B cell (primary cell): ENCODE measurements around the gene ERCC8. TPM values are rescaled to one million over a fixed set of nuclear protein-coding genes. Genes with fewer than 3 reads are reported as not detected.

Source experiments
- ATAC-seq: fragments of 200-7000 bp; cut with Tn5 transposase; one replicate; pipeline ENCODE4 v1.10.0; 2021; ENCODE audit warnings: low read depth, mild to moderate bottlenecking, moderate number of reproducible peaks, moderate library complexity
- CTCF ChIA-PET: fragments of 350-600 bp; sonication (Branson Sonifier 250); formaldehyde crosslinking; loops from one replicate; lab custom pipeline; 2021; ENCODE audit warnings: antibody characterized with exemption, inconsistent platforms; lab: Charles Lee
- POLR2A ChIA-PET: fragments of 350-600 bp; sonication (Branson Sonifier 250); formaldehyde crosslinking; loops from one replicate; lab custom pipeline; 2021; ENCODE audit warnings: antibody characterized with exemption; lab: Charles Lee
- DNase-seq: peaks from one replicate; pipeline ENCODE4 v3.0.0; 2013
- H2AFZ ChIP-seq: 2 replicates; pipeline ENCODE4 v1.6.1; 2012; ENCODE audit warnings: mild to moderate bottlenecking, low read depth, low read length; ENCODE audit not compliant: insufficient read depth, poor library complexity, severe bottlenecking
- H3K27ac ChIP-seq, 2 donors: 1 replicate in 1 of 2; 2 replicates in 1 of 2; pipeline ENCODE4 v1.5.1; 2012 to 2013; ENCODE audit warnings: low read length in 2 of 2, mild to moderate bottlenecking in 2 of 2, moderate library complexity in 1 of 2
- H3K27me3 ChIP-seq, 4 experiments: fragments of 200-600 bp in 1 of 4; sonication (generic) in 1 of 4; replicated peaks in 1 of 4; 1 replicate in 2 of 4; 2 replicates in 2 of 4; pipeline versions ENCODE4 v1.6.1 to v1.7.0; 2013 to 2016; ENCODE audit warnings: low read length in 3 of 4, mild to moderate bottlenecking in 2 of 4, mixed read lengths in 1 of 4, moderate library complexity in 1 of 4; ENCODE audit not compliant: insufficient read depth in 4 of 4, control insufficient read depth in 3 of 4; ENCODE audit errors: control extremely low read depth in 1 of 4
- H3K36me3 ChIP-seq, 2 experiments: replicated peaks in 1 of 2; 1 replicate in 1 of 2; 2 replicates in 1 of 2; pipeline versions ENCODE4 v1.6.1 to v1.7.1; 2013; ENCODE audit warnings: low read length in 1 of 2; ENCODE audit not compliant: insufficient read depth in 2 of 2, control insufficient read depth in 1 of 2; ENCODE audit errors: control extremely low read depth in 1 of 2, extremely low read depth in 1 of 2
- H3K4me1 ChIP-seq, 2 donors: fragments of 200-600 bp in 1 of 2; sonication (generic) in 1 of 2; 1 replicate in 1 of 2; 2 replicates in 1 of 2; pipeline versions ENCODE4 v1.5.1 to v1.6.1; 2013 to 2017; ENCODE audit warnings: low read length in 2 of 2; ENCODE audit not compliant: control insufficient read depth in 2 of 2, insufficient read depth in 2 of 2
- H3K4me2 ChIP-seq: replicated peaks from 2 replicates; pipeline ENCODE3; 2012; ENCODE audit warnings: mild to moderate bottlenecking, low read depth, low read length; ENCODE audit not compliant: poor library complexity, severe bottlenecking
- H3K4me3 ChIP-seq, 5 experiments: fragments of 200-600 bp in 1 of 5; sonication (generic) in 1 of 5; 1 replicate in 3 of 5; 2 replicates in 2 of 5; pipeline versions ENCODE4 v1.5.1 to v1.7.0; 2011 to 2016; ENCODE audit warnings: low read length in 4 of 5, mild to moderate bottlenecking in 4 of 5, low read depth in 2 of 5, control low read depth in 1 of 5, moderate library complexity in 1 of 5; ENCODE audit not compliant: insufficient read depth in 1 of 5; ENCODE audit errors: control extremely low read depth in 1 of 5, extremely low read depth in 1 of 5
- H3K79me2 ChIP-seq: fragments of 200-600 bp; sonication (generic); one replicate; pipeline ENCODE4 v1.6.0; 2016; ENCODE audit warnings: low read length; ENCODE audit not compliant: control insufficient read depth, insufficient read depth
- H3K9ac ChIP-seq: fragments of 200-600 bp; sonication (generic); 2 replicates; pipeline ENCODE4 v1.6.1; 2017; ENCODE audit warnings: mild to moderate bottlenecking, low read length, moderate library complexity
- H3K9me3 ChIP-seq, 3 donors: one replicate each; pipeline versions ENCODE4 v1.6.1 to v1.7.1; 2013; ENCODE audit warnings: low read length in 2 of 3; ENCODE audit not compliant: control insufficient read depth in 2 of 3, insufficient read depth in 1 of 3; ENCODE audit errors: control extremely low read depth in 1 of 3
- H4K20me1 ChIP-seq: 2 replicates; pipeline ENCODE4 v1.6.0; 2012; ENCODE audit warnings: mild to moderate bottlenecking, low read length; ENCODE audit not compliant: insufficient read depth, control insufficient read depth, poor library complexity, severe bottlenecking
- H3K27ac Mint-ChIP-seq: one replicate; pipeline ENCODE4 v1.8.0; 2021; ENCODE audit warnings: mixed read lengths
- H3K27me3 Mint-ChIP-seq: one replicate; pipeline ENCODE4 v1.8.0; 2021; ENCODE audit warnings: mixed read lengths
- H3K4me1 Mint-ChIP-seq: one replicate; pipeline ENCODE4 v1.8.0; 2021; ENCODE audit warnings: mixed read lengths
- H3K4me3 Mint-ChIP-seq: one replicate; pipeline ENCODE4 v1.8.0; 2021; ENCODE audit warnings: mixed read lengths
- H3K9me3 Mint-ChIP-seq: one replicate; pipeline ENCODE4 v1.8.0; 2022; ENCODE audit warnings: mixed read lengths; ENCODE audit not compliant: insufficient read depth
- EZH2 ChIP-seq: IDR thresholded peaks from 2 replicates; pipeline ENCODE4 v1.6.1; 2012; ENCODE audit warnings: borderline replicate concordance, low read depth, mild to moderate bottlenecking, moderate library complexity, low read length; ENCODE audit not compliant: insufficient read depth, poor library complexity, severe bottlenecking
- WGBS: methylation state at CpG from one replicate; pipeline ENCODE4 v1.1.5; 2013; ENCODE audit warnings: missing lambda C conversion rate; ENCODE audit not compliant: insufficient coverage; 5-methylcytosine and 5-hydroxymethylcytosine counted together
- intact Hi-C: fragments of 100-400 bp; cut with micrococcal nuclease; formaldehyde crosslinking; loops from one replicate; pipeline ENCODE4 v1.10.0; 2022
- polyA plus RNA-seq: library from polyadenylated mRNA; depleted of rRNA; stranded (reverse); fragments of >200 nt; gene quantifications from 2 replicates; pipeline ENCODE4 v1.2.3, GENCODE V29; 2012
- total RNA-seq, 2 donors: library from RNA; stranded (reverse); fragments of 120-200 nt in 1 of 2; gene quantifications; 1 replicate in 1 of 2; 2 replicates in 1 of 2; pipeline versions ENCODE4 v1.2.3 to v1.2.4, GENCODE V29; 2013 to 2022
- TF ChIP-seq, protein P1 (sequence below): fragments of 200-600 bp; IDR thresholded peaks from one replicate; pipeline ENCODE4 v1.8.0; 2022; ENCODE audit warnings: antibody characterized with exemption, mild to moderate bottlenecking

Gene ERCC8
- total and polyA plus RNA-seq, 2 donors (not counting 1 experiment from before 2014, with no cell fraction given) = 6.8 to 9.2 TPM

DNA sequence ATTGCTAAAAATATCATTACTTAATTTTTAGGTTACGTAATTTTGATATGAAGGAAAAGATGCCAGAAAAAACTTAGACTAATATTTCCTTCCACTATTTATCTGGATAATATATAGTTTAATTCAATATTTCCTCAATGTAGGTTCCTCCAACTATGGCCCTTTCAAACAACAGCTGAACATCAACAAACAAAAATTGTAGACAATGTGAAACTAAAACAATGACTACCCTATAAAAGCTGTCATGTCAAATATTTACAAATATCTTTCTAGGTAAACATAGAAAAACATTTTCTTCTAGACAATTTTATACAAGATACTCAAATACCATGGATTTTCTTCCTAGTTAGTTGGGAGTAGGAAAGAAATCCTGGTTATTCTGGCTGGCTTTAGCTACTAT is 117.7 kb downstream of the ERCC8 start:
- no peaks in the 10 kb centered on the region for H4K20me1 ChIP-seq
- TF ChIP-seq, protein P1, sequence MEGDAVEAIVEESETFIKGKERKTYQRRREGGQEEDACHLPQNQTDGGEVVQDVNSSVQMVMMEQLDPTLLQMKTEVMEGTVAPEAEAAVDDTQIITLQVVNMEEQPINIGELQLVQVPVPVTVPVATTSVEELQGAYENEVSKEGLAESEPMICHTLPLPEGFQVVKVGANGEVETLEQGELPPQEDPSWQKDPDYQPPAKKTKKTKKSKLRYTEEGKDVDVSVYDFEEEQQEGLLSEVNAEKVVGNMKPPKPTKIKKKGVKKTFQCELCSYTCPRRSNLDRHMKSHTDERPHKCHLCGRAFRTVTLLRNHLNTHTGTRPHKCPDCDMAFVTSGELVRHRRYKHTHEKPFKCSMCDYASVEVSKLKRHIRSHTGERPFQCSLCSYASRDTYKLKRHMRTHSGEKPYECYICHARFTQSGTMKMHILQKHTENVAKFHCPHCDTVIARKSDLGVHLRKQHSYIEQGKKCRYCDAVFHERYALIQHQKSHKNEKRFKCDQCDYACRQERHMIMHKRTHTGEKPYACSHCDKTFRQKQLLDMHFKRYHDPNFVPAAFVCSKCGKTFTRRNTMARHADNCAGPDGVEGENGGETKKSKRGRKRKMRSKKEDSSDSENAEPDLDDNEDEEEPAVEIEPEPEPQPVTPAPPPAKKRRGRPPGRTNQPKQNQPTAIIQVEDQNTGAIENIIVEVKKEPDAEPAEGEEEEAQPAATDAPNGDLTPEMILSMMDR = no peak
- TF ChIP-seq EZH2 = no peak
- intact Hi-C loops = no loop called here
- Mint-ChIP-seq H3K4me3 (no peak overlapping the region), H3K27ac (no peak overlapping the region), H3K9me3 (no peaks in the 10 kb centered on the region), H3K4me1 (no peaks in the 10 kb centered on the region), H3K27me3 (no peaks in the 10 kb centered on the region)
- no peak overlapping the region for H2AFZ ChIP-seq
- H3K27ac ChIP-seq = no peak overlapping the region
- no peak overlapping the region for H3K9ac ChIP-seq
- H3K4me1 ChIP-seq = no peaks in the 10 kb centered on the region
- DNase-seq (no peak), ATAC-seq (no peak)
- H3K79me2 ChIP-seq = no peaks in the 10 kb centered on the region
- no peak overlapping the region for H3K4me3 ChIP-seq
- no peak overlapping the region for H3K4me2 ChIP-seq
- no peaks in the 10 kb centered on the region for H3K9me3 ChIP-seq
- H3K27me3 ChIP-seq = no peaks in the 10 kb centered on the region
- no peaks in the 10 kb centered on the region for H3K36me3 ChIP-seq
- no CpG with 5 or more reads among the region's 1 CpG for WGBS
- ChIA-PET POLR2A (no interaction called here), CTCF (no interaction called here)

DNA sequence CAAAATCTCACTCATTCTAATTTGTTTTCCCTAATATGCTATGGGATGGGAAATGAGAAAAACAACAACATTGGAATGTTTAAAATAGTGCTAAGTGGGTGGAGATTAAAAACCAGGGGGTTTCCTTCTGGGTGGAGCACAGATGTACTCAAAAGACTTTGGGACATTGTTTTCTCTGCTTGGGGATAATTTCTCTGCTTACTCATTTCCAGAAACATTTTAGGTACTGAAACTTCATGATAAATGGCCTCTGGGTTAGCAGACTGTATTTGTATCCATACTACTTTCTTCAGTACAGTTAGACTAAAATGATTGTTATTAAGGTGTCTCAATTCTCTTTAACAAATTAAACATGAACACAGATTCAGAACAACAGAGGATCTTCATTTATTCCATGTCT is 118.2 kb downstream of the ERCC8 start:
- Mint-ChIP-seq H3K4me1 (no peaks in the 10 kb centered on the region), H3K9me3 (no peaks in the 10 kb centered on the region), H3K27me3 (no peaks in the 10 kb centered on the region), H3K4me3 (no peak overlapping the region), H3K27ac (no peak overlapping the region)
- Histone ChIP-seq H3K9ac (no peak overlapping the region), H3K4me3 (no peak overlapping the region), H2AFZ (no peak overlapping the region), H3K27me3 (no peaks in the 10 kb centered on the region), H3K79me2 (no peaks in the 10 kb centered on the region), H4K20me1 (no peaks in the 10 kb centered on the region), H3K4me1 (no peaks in the 10 kb centered on the region), H3K4me2 (no peak overlapping the region), H3K27ac (no peak overlapping the region), H3K36me3 (no peaks in the 10 kb centered on the region), H3K9me3 (no peaks in the 10 kb centered on the region)
- CTCF ChIA-PET = no interaction called here
- ATAC-seq (no peak), DNase-seq (no peak)
- intact Hi-C loops = no loop called here
- TF ChIP-seq EZH2 = no peak
- TF ChIP-seq, protein P1 = no peak
- POLR2A ChIA-PET = no interaction called here

Other genes starting within 250 kb of the ERCC8 start
- 0.25 and 0.85 TPM in 2 replicates for gene DEPDC1B, start 244.9 kb downstream of the ERCC8 start, total RNA-seq
- gene DEPDC1B, start 244.9 kb downstream of the ERCC8 start, polyA plus RNA-seq = 0.04 TPM in 2 replicates
- 0.54 TPM in 1 of 2 replicates, not detected in the other for gene ELOVL7, start 100.8 kb downstream of the ERCC8 start, total RNA-seq
- 0.21 and 0.36 TPM in 2 replicates for gene ELOVL7, start 100.8 kb downstream of the ERCC8 start, polyA plus RNA-seq
- 9.7 and 10.7 TPM in 2 replicates for gene NDUFAF2, start 135 bp upstream of the ERCC8 start, total RNA-seq
- 6.3 and 7.3 TPM in 2 replicates for gene NDUFAF2, start 135 bp upstream of the ERCC8 start, polyA plus RNA-seq
- gene SMIM15, start 217.4 kb upstream of the ERCC8 start, total RNA-seq = 28.7 and 29.8 TPM in 2 replicates
- gene SMIM15, start 217.4 kb upstream of the ERCC8 start, polyA plus RNA-seq = 5.7 and 11.2 TPM in 2 replicates